GM12878 (cell line): ENCODE measurements around the gene CLIP1. TPM values are rescaled to one million over a fixed set of nuclear protein-coding genes. Genes with fewer than 3 reads are reported as not detected.

Source experiments
- ATAC-seq: fragments of 200-7000 bp; cut with Tn5 transposase; 3 replicates; pipeline ENCODE4 v1.9.1; 2020; ENCODE audit warnings: mild to moderate bottlenecking, moderate library complexity
- BruUV-seq: library from RNA; stranded (reverse); fragments of 400-500 nt; replicated peaks from 2 replicates; lab custom pipeline; 2021; lab: Mats Ljungman, UMichigan
- CTCF ChIA-PET: fragments of 300-600 bp; sonication (Branson Sonifier 250); formaldehyde crosslinking; extraction: SDS; loops from one replicate; lab custom pipeline; 2021; ENCODE audit warnings: inconsistent platforms; lab: Yijun Ruan, JAX
- POLR2A ChIA-PET: fragments of 350-600 bp; formaldehyde crosslinking; extraction: SDS; loops from one replicate; lab custom pipeline; 2021; ENCODE audit warnings: inconsistent platforms; lab: Charles Lee
- RAD21 ChIA-PET: fragments of 300-600 bp; sonication (Branson Sonifier 250); formaldehyde crosslinking; loops from one replicate; lab custom pipeline; 2023; ENCODE audit warnings: antibody characterized with exemption; ENCODE audit not compliant: unreplicated experiment; lab: Charles Lee
- SMC1A ChIA-PET: fragments of 300-600 bp; sonication (Branson Sonifier 250); formaldehyde crosslinking; loops from one replicate; lab custom pipeline; 2023; ENCODE audit not compliant: unreplicated experiment, uncharacterized antibody; lab: Charles Lee
- DNase-seq: peaks from one replicate; pipeline ENCODE4 v3.0.0-alpha.2; 2011; ENCODE audit warnings: low read depth, low spot score
- FAIRE-seq: peaks from 3 replicates; lab custom pipeline; 2011; peaks lifted over from hg19 to GRCh38; lab: Jason Lieb, UNC
- H2AFZ ChIP-seq: 2 replicates; pipeline ENCODE4 v1.6.0; 2011; ENCODE audit warnings: low read depth, low read length, control low read depth; ENCODE audit not compliant: control insufficient read depth
- H3K27ac ChIP-seq: 2 replicates; pipeline ENCODE4 v1.5.1; 2011; ENCODE audit warnings: control low read depth; ENCODE audit not compliant: control insufficient read depth, insufficient read depth
- H3K27me3 ChIP-seq, 2 experiments: replicated peaks in 1 of 2; 2 replicates each; pipeline versions ENCODE4 v1.6.0 to v1.6.1; 2011; ENCODE audit warnings: low read length in 1 of 2; ENCODE audit not compliant: control insufficient read depth in 2 of 2, insufficient read depth in 2 of 2
- H3K36me3 ChIP-seq, 2 experiments: 2 replicates each; pipeline ENCODE4 v1.5.1; 2011; ENCODE audit warnings: low read length in 1 of 2; ENCODE audit not compliant: control insufficient read depth in 2 of 2, insufficient read depth in 2 of 2
- H3K4me1 ChIP-seq: 2 replicates; pipeline ENCODE4 v1.6.1; 2011; ENCODE audit warnings: mild to moderate bottlenecking, low read length, moderate library complexity, mixed read lengths; ENCODE audit not compliant: control insufficient read depth, insufficient read depth
- H3K4me2 ChIP-seq: 2 replicates; pipeline ENCODE4 v1.6.0; 2011; ENCODE audit warnings: control low read depth; ENCODE audit not compliant: control insufficient read depth, insufficient read depth
- H3K4me3 ChIP-seq: fragments of 200-600 bp; sonication (generic); 2 replicates; pipeline ENCODE4 v1.5.1; 2016
- H3K79me2 ChIP-seq: 2 replicates; pipeline ENCODE4 v1.6.0; 2011; ENCODE audit warnings: low read length; ENCODE audit not compliant: control insufficient read depth, insufficient read depth
- H3K9ac ChIP-seq: 2 replicates; pipeline ENCODE4 v1.8.0; 2011; ENCODE audit warnings: low read length, control low read depth, mixed read lengths; ENCODE audit not compliant: control insufficient read depth, insufficient read depth
- H3K9me3 ChIP-seq: replicated peaks from 3 replicates; pipeline ENCODE4 v1.5.1; 2011; ENCODE audit warnings: mild to moderate bottlenecking, low read length; ENCODE audit not compliant: control insufficient read depth, insufficient read depth
- H4K20me1 ChIP-seq: 2 replicates; pipeline ENCODE4 v1.6.0; 2011; ENCODE audit not compliant: control insufficient read depth, insufficient read depth
- BCLAF1 ChIP-seq: fragments of 450-650 bp; IDR thresholded peaks from 2 replicates; pipeline ENCODE4 v1.6.1; 2017; ENCODE audit warnings: antibody characterized with exemption, mild to moderate bottlenecking, moderate library complexity
- FOXK2 ChIP-seq: fragments of 450-650 bp; IDR thresholded peaks from 2 replicates; pipeline ENCODE4 v1.6.1; 2017; ENCODE audit warnings: mild to moderate bottlenecking, moderate library complexity
- IKZF1 ChIP-seq: fragments of 450-650 bp; conservative IDR thresholded peaks from 2 replicates; pipeline ENCODE4 v1.6.1; 2017; ENCODE audit warnings: antibody characterized with exemption, mild to moderate bottlenecking
- IRF5 ChIP-seq: fragments of 450-650 bp; IDR thresholded peaks from 2 replicates; pipeline ENCODE4 v1.6.1; 2017; ENCODE audit warnings: borderline replicate concordance
- NFYB ChIP-seq: IDR thresholded peaks from 2 replicates; pipeline ENCODE4 v1.6.1; 2011; ENCODE audit warnings: low read depth, mild to moderate bottlenecking, low read length, improper control_type of control experiment, moderate library complexity; ENCODE audit not compliant: insufficient read depth
- NR2C1 ChIP-seq: fragments of 450-650 bp; IDR thresholded peaks from 2 replicates; pipeline ENCODE4 v1.6.1; 2017; ENCODE audit warnings: antibody characterized with exemption, mild to moderate bottlenecking, moderate library complexity
- PAX8 ChIP-seq: fragments of 450-650 bp; IDR thresholded peaks from 2 replicates; pipeline ENCODE4 v1.6.1; 2017; ENCODE audit warnings: mild to moderate bottlenecking, moderate library complexity
- PRDM15 ChIP-seq: fragments of 450-650 bp; formaldehyde crosslinking; IDR thresholded peaks from 2 replicates; pipeline ENCODE4 v1.4.0; 2020; ENCODE audit warnings: mild to moderate bottlenecking, moderate library complexity
- SRF ChIP-seq, 2 experiments: IDR thresholded peaks; 2 replicates each; pipeline ENCODE4 v1.6.1; 2011; ENCODE audit warnings: low read depth in 2 of 2, low read length in 2 of 2, mild to moderate bottlenecking in 1 of 2, moderate library complexity in 1 of 2
- WRNIP1 ChIP-seq: IDR thresholded peaks from 2 replicates; pipeline ENCODE4 v1.6.1; 2011; ENCODE audit warnings: low read depth, low read length, improper control_type of control experiment, borderline replicate concordance
- YBX1 ChIP-seq: fragments of 450-650 bp; IDR thresholded peaks from 2 replicates; pipeline ENCODE4 v1.6.1; 2016; ENCODE audit warnings: antibody characterized with exemption
- ZNF384 ChIP-seq: IDR thresholded peaks from 2 replicates; pipeline ENCODE4 v1.6.1; 2012; ENCODE audit warnings: low read depth, mild to moderate bottlenecking, low read length, improper control_type of control experiment, borderline replicate concordance
- ZZZ3 ChIP-seq: IDR thresholded peaks from 2 replicates; pipeline ENCODE4 v1.6.1; 2011; ENCODE audit warnings: low read depth; ENCODE audit not compliant: control insufficient read depth, insufficient read length
- WGBS: methylation state at CpG from one replicate; pipeline ENCODE4 v1.1.6; 2016; ENCODE audit warnings: low lambda C conversion rate; ENCODE audit not compliant: insufficient replicate concordance, insufficient coverage; ENCODE audit errors: missing lambda C conversion rate; 5-methylcytosine and 5-hydroxymethylcytosine counted together
- in situ Hi-C: fragments of 300-500 bp; cut with MboI; formaldehyde crosslinking; loops from 9 replicates; pipeline ENCODE4 v1.14.3; 2018; ENCODE audit warnings: mixed read lengths
- intact Hi-C: fragments of 100-400 bp; cut with micrococcal nuclease; formaldehyde crosslinking; loops from one replicate; pipeline ENCODE4 v1.14.2; 2022; ENCODE audit not compliant: unreplicated experiment
- polyA plus RNA-seq, 11 experiments: library from polyadenylated mRNA; depleted of rRNA in 4 of 11; unstranded in 6 of 11; stranded (reverse) in 5 of 11; fragments of >200 nt; fragmentation: Nextera tagmentation in 4 of 11; fragmentation: Illumina TruSeq in 1 of 11; extraction: Ambion mirVana in 4 of 11; extraction: Trizol in 1 of 11; gene quantifications; 1 replicate in 1 of 11; 2 replicates in 10 of 11; pipeline versions ENCODE4 v1.2.1 to v1.2.3, GENCODE V29; 2011 to 2016; ENCODE audit warnings: inconsistent platforms in 2 of 11, missing spikeins in 2 of 11, low read depth in 1 of 11
- total RNA-seq, 4 experiments: library from RNA; depleted of rRNA in 3 of 4; stranded (reverse); fragments of >200 nt in 3 of 4; fragmentation: Illumina TruSeq in 1 of 4; extraction: Trizol in 1 of 4; gene quantifications; 2 replicates each; pipeline versions ENCODE4 v1.2.1 to v1.2.3, GENCODE V29; 2013 to 2021
- TF ChIP-seq, protein P1 (sequence below), 3 experiments: IDR thresholded peaks in 2 of 3; conservative IDR thresholded peaks in 1 of 3; 2 replicates each; pipeline ENCODE4 v1.5.1; 2011; ENCODE audit warnings: low read depth in 3 of 3, low read length in 3 of 3, mild to moderate bottlenecking in 3 of 3, control low read depth in 2 of 3, moderate library complexity in 2 of 3, inconsistent platforms in 1 of 3, mixed read lengths in 1 of 3; ENCODE audit not compliant: control insufficient read depth in 2 of 3, insufficient read depth in 1 of 3; ENCODE audit errors: extremely low read depth in 1 of 3

Gene CLIP1
- total and polyA plus RNA-seq, 10 of the 15 experiments (the other 5 are each of a cell fraction or from before 2014, with no cell fraction given), result 6.0 to 45.4 (median 25.2) TPM

GRCh38 chr12:122355706-122356105 lies 66.8 kb downstream of the CLIP1 start:
- intact Hi-C loops, result loop anchor here (1.0 kb wide), 1 partner anchor 224 kb away; no protein-coding TSS in a partner anchor
- Histone ChIP-seq H3K36me3 (peaks cover 5 to 6% of the 10 kb centered on the region in 2 experiments; a peak in 3 of 4 replicates), H2AFZ (no peak overlapping the region), H3K4me1 (no peaks in the 10 kb centered on the region), H3K9ac (no peak overlapping the region), H4K20me1 (no peaks in the 10 kb centered on the region), H3K4me2 (no peak overlapping the region), H3K27me3 (no peaks in the 10 kb centered on the region), H3K4me3 (no peak overlapping the region), H3K9me3 (no peaks in the 10 kb centered on the region), H3K79me2 (no peaks in the 10 kb centered on the region), H3K27ac (no peak overlapping the region)
- ChIA-PET RAD21 (interaction anchor here (2.2 kb wide), 1 partner anchor 22 kb away, joined by 5 read pairs; no protein-coding TSS in a partner anchor), SMC1A (interaction anchor here (1.2 to 1.5 kb wide), 2 partner anchors 34 to 224 kb away, joined by 3 to 4 read pairs; no protein-coding TSS in a partner anchor), CTCF (interaction anchor here (0.7 to 6.8 kb wide), 32 partner anchors 8 to 717 kb away, joined by 3 to 65 read pairs (median 4); partner anchors contain the start of gene DIABLO), POLR2A (no interaction called here)
- 87% methylated on average over 11 of the region's 11 CpGs for WGBS
- in situ Hi-C loops, result no loop called here
- FAIRE-seq (no peak), ATAC-seq (no peak), DNase-seq (no peak)
- BruUV-seq, result no TSS peak
- TF ChIP-seq PAX8 (no peak), YBX1 (no peak), SRF (IDR thresholded peaks at IDR 0.05; ENCODE audit: low read depth in 2 of 2, low read length in 2 of 2) (no peak), PRDM15 (CRISPR knock-in tag) (no peak), IKZF1 (no peak), ZZZ3 (no peak), WRNIP1 (no peak), BCLAF1 (no peak), ZNF384 (no peak), NFYB (no peak), IRF5 (no peak), NR2C1 (no peak), FOXK2 (no peak)
- TF ChIP-seq, protein P1, sequence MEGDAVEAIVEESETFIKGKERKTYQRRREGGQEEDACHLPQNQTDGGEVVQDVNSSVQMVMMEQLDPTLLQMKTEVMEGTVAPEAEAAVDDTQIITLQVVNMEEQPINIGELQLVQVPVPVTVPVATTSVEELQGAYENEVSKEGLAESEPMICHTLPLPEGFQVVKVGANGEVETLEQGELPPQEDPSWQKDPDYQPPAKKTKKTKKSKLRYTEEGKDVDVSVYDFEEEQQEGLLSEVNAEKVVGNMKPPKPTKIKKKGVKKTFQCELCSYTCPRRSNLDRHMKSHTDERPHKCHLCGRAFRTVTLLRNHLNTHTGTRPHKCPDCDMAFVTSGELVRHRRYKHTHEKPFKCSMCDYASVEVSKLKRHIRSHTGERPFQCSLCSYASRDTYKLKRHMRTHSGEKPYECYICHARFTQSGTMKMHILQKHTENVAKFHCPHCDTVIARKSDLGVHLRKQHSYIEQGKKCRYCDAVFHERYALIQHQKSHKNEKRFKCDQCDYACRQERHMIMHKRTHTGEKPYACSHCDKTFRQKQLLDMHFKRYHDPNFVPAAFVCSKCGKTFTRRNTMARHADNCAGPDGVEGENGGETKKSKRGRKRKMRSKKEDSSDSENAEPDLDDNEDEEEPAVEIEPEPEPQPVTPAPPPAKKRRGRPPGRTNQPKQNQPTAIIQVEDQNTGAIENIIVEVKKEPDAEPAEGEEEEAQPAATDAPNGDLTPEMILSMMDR (IDR thresholded peaks at IDR 0.05 in 2 of 3, conservative IDR thresholded peaks at IDR 0.05 in 1 of 3; ENCODE audit: control insufficient read depth in 2 of 3, extremely low read depth in 1 of 3, insufficient read depth in 1 of 3, low read depth in 3 of 3, low read length in 3 of 3), result no peak
